H1 (cell line): Measurements from ENCODE around the gene TLCD3B. TPM values are rescaled to one million over a fixed set of nuclear protein-coding genes. Genes with fewer than 3 reads are reported as not detected.

Source experiments
- CTCF ChIA-PET: fragments of 300-600 bp; sonication (Branson Sonifier 250); formaldehyde crosslinking; loops from one replicate; lab custom pipeline; 2021; ENCODE audit not compliant: partially characterized antibody; lab: Charles Lee
- POLR2A ChIA-PET: fragments of 300-600 bp; sonication (Branson Sonifier 250); formaldehyde crosslinking; loops from one replicate; lab custom pipeline; 2021; ENCODE audit warnings: inconsistent platforms; ENCODE audit not compliant: partially characterized antibody; lab: Charles Lee
- DNase-seq, 2 experiments: peaks; one replicate each; pipeline versions ENCODE4 v3.0.0 to v3.0.0-alpha.2; 2010 to 2022; ENCODE audit warnings: low spot score in 2 of 2, low read depth in 1 of 2, mixed read lengths in 1 of 2
- FAIRE-seq: peaks from 2 replicates; lab custom pipeline; 2011; peaks lifted over from hg19 to GRCh38; lab: Jason Lieb, UNC
- H2AFZ ChIP-seq: 2 replicates; pipeline ENCODE4 v1.8.1; 2012; ENCODE audit warnings: low read length, inconsistent platforms
- H2AK5ac ChIP-seq: 2 replicates; pipeline ENCODE4 v1.6.1; 2013; ENCODE audit warnings: low read depth, low read length
- H2BK120ac ChIP-seq: replicated peaks from 2 replicates; pipeline ENCODE3; 2013; ENCODE audit warnings: low read depth, low read length, inconsistent platforms
- H2BK12ac ChIP-seq: 2 replicates; pipeline ENCODE4 v1.6.1; 2013; ENCODE audit warnings: low read depth, low read length
- H2BK15ac ChIP-seq: 2 replicates; pipeline ENCODE4 v1.6.1; 2013; ENCODE audit warnings: low read length
- H2BK20ac ChIP-seq: 2 replicates; pipeline ENCODE4 v1.6.1; 2013; ENCODE audit warnings: low read length
- H2BK5ac ChIP-seq: 2 replicates; pipeline ENCODE4 v1.6.1; 2013; ENCODE audit warnings: low read depth, low read length
- H3K14ac ChIP-seq: 2 replicates; pipeline ENCODE4 v1.6.1; 2013; ENCODE audit warnings: inconsistent platforms; ENCODE audit not compliant: insufficient read length
- H3K18ac ChIP-seq: 2 replicates; pipeline ENCODE4 v1.6.1; 2013; ENCODE audit warnings: low read length; ENCODE audit errors: extremely low read depth
- H3K23ac ChIP-seq: 2 replicates; pipeline ENCODE4 v1.6.1; 2013; ENCODE audit warnings: inconsistent platforms; ENCODE audit not compliant: insufficient read length
- H3K23me2 ChIP-seq: 2 replicates; pipeline ENCODE4 v1.6.1; 2013; ENCODE audit warnings: low read depth, low read length
- H3K27ac ChIP-seq: 2 replicates; pipeline ENCODE4 v1.6.1; 2011; ENCODE audit warnings: low read depth, low read length, inconsistent platforms
- H3K27me3 ChIP-seq, 4 experiments: replicated peaks in 1 of 4; 1 replicate in 1 of 4; 2 replicates in 3 of 4; pipeline versions ENCODE4 v1.6.1 to v1.8.1; 2011 to 2013; ENCODE audit warnings: low read length in 3 of 4, mild to moderate bottlenecking in 3 of 4, inconsistent platforms in 2 of 4, mixed read lengths in 2 of 4, moderate library complexity in 1 of 4; ENCODE audit not compliant: control insufficient read depth in 3 of 4, insufficient read depth in 3 of 4; ENCODE audit errors: extremely low read depth in 1 of 4
- H3K36me3 ChIP-seq, 4 experiments: 2 replicates each; pipeline versions ENCODE4 v1.6.1 to v1.8.1; 2011 to 2013; ENCODE audit warnings: mild to moderate bottlenecking in 4 of 4, low read length in 3 of 4, moderate library complexity in 2 of 4, control low read depth in 1 of 4, inconsistent platforms in 1 of 4; ENCODE audit not compliant: insufficient read depth in 4 of 4, control insufficient read depth in 2 of 4
- H3K4ac ChIP-seq: replicated peaks from 2 replicates; pipeline ENCODE3; 2013; ENCODE audit warnings: low read length, low read depth, mixed read lengths, inconsistent platforms; ENCODE audit not compliant: insufficient read length
- H3K4me1 ChIP-seq, 4 experiments: replicated peaks in 1 of 4; 1 replicate in 1 of 4; 2 replicates in 3 of 4; pipeline versions ENCODE4 v1.6.1 to v1.8.1; 2011 to 2013; ENCODE audit warnings: low read length in 3 of 4, inconsistent platforms in 2 of 4, mixed read lengths in 1 of 4; ENCODE audit not compliant: insufficient read depth in 4 of 4, control insufficient read depth in 3 of 4
- H3K4me2 ChIP-seq, 2 experiments: 2 replicates each; pipeline versions ENCODE4 v1.6.1 to v1.8.1; 2011 to 2013; ENCODE audit warnings: low read depth in 2 of 2, low read length in 2 of 2, control low read depth in 1 of 2, inconsistent platforms in 1 of 2, mild to moderate bottlenecking in 1 of 2; ENCODE audit not compliant: insufficient read depth in 1 of 2
- H3K4me3 ChIP-seq, 4 experiments: fragments of 200-600, 300-600 bp in 1 of 4; sonication (generic), shearing (Covaris generic), sonication (Bioruptor Twin) in 1 of 4; 2 replicates each; pipeline versions ENCODE4 v1.5.1 to v1.8.1; 2011 to 2016; ENCODE audit warnings: low read length in 4 of 4, low read depth in 3 of 4, control low read depth in 2 of 4, inconsistent platforms in 2 of 4, mild to moderate bottlenecking in 2 of 4, mixed read lengths in 1 of 4, moderate library complexity in 1 of 4; ENCODE audit not compliant: insufficient read depth in 2 of 4; ENCODE audit errors: extremely low read depth in 1 of 4
- H3K56ac ChIP-seq: replicated peaks from 2 replicates; pipeline ENCODE3; 2013; ENCODE audit warnings: low read depth, mild to moderate bottlenecking, mixed read lengths, low read length, inconsistent platforms; ENCODE audit not compliant: insufficient read length
- H3K79me1 ChIP-seq: 2 replicates; pipeline ENCODE4 v1.6.1; 2013; ENCODE audit warnings: low read depth, low read length, control low read depth
- H3K79me2 ChIP-seq, 2 experiments: 2 replicates each; pipeline versions ENCODE4 v1.6.1 to v1.8.1; 2012 to 2013; ENCODE audit warnings: low read length in 2 of 2, mild to moderate bottlenecking in 2 of 2, inconsistent platforms in 1 of 2; ENCODE audit not compliant: insufficient read depth in 2 of 2, control insufficient read depth in 1 of 2
- H3K9ac ChIP-seq, 4 experiments: replicated peaks in 1 of 4; 1 replicate in 1 of 4; 2 replicates in 3 of 4; pipeline versions ENCODE4 v1.6.1 to v1.8.1; 2011 to 2013; ENCODE audit warnings: low read depth in 3 of 4, low read length in 3 of 4, control low read depth in 2 of 4, mild to moderate bottlenecking in 2 of 4, moderate library complexity in 2 of 4, inconsistent platforms in 1 of 4; ENCODE audit errors: extremely low read depth in 1 of 4
- H3K9me3 ChIP-seq, 2 experiments: 2 replicates each; pipeline versions ENCODE4 v1.6.1 to v1.8.1; 2012 to 2013; ENCODE audit warnings: mild to moderate bottlenecking in 2 of 2, moderate library complexity in 2 of 2, control low read depth in 1 of 2, inconsistent platforms in 1 of 2, low read depth in 1 of 2, low read length in 1 of 2, mixed read lengths in 1 of 2; ENCODE audit not compliant: insufficient read depth in 2 of 2
- H4K20me1 ChIP-seq, 2 experiments: replicated peaks in 1 of 2; 2 replicates each; pipeline versions ENCODE3 to v1.8.1; 2011 to 2013; ENCODE audit warnings: inconsistent platforms in 2 of 2, low read length in 2 of 2, mild to moderate bottlenecking in 1 of 2; ENCODE audit not compliant: insufficient read depth in 2 of 2, control insufficient read depth in 1 of 2
- H4K5ac ChIP-seq: 2 replicates; pipeline ENCODE4 v1.6.1; 2013; ENCODE audit warnings: low read length, low read depth, mixed read lengths, inconsistent platforms; ENCODE audit not compliant: insufficient read length
- H4K8ac ChIP-seq: 2 replicates; pipeline ENCODE4 v1.8.0; 2013; ENCODE audit warnings: mild to moderate bottlenecking, moderate library complexity, low read length, inconsistent platforms; ENCODE audit not compliant: insufficient read depth; ENCODE audit errors: extremely low read depth
- H4K91ac ChIP-seq: replicated peaks from 2 replicates; pipeline ENCODE3; 2013; ENCODE audit warnings: low read length, mixed read lengths, inconsistent platforms; ENCODE audit not compliant: insufficient read length
- EP300 ChIP-seq, 2 experiments: IDR thresholded peaks; 1 replicate in 1 of 2; 2 replicates in 1 of 2; pipeline ENCODE4 v1.6.1; 2011 to 2012; ENCODE audit warnings: low read depth in 2 of 2, low read length in 2 of 2, mild to moderate bottlenecking in 2 of 2, borderline replicate concordance in 1 of 2, inconsistent platforms in 1 of 2, moderate library complexity in 1 of 2
- FOSL1 ChIP-seq: IDR thresholded peaks from 2 replicates; pipeline ENCODE4 v1.6.1; 2011; ENCODE audit warnings: mild to moderate bottlenecking, low read depth, low read length, moderate library complexity; ENCODE audit not compliant: insufficient read depth
- KDM1A ChIP-seq: fragments of 200-600, 300-600 bp; sonication (generic); IDR thresholded peaks from 2 replicates; pipeline ENCODE4 v1.7.1; 2016; ENCODE audit warnings: mild to moderate bottlenecking, low read length, borderline replicate concordance
- MAFK ChIP-seq: IDR thresholded peaks from 2 replicates; pipeline ENCODE4 v1.6.1; 2012; ENCODE audit warnings: low read depth, mild to moderate bottlenecking, improper control_type of control experiment, low read length
- RNF2 ChIP-seq: fragments of 200-900, 300-1000 bp; sonication (generic); IDR thresholded peaks from 2 replicates; pipeline ENCODE4 v1.7.1; 2016; ENCODE audit warnings: borderline replicate concordance, low read depth, mild to moderate bottlenecking, antibody characterized with exemption, low read length; ENCODE audit not compliant: poor library complexity, severe bottlenecking; ENCODE audit errors: missing control alignments
- WGBS, 2 experiments: shearing (Covaris generic) in 1 of 2; methylation state at CpG; one replicate each; pipeline versions ENCODE4 v1.1.6 to v1.1.7; 2013 to 2015; ENCODE audit warnings: low lambda C conversion rate in 2 of 2, mixed read lengths in 2 of 2, inconsistent platforms in 1 of 2, low coverage in 1 of 2, missing lambda C conversion rate in 1 of 2; ENCODE audit not compliant: insufficient replicate concordance in 2 of 2, insufficient coverage in 1 of 2, insufficient read length in 1 of 2; ENCODE audit errors: extremely low coverage in 1 of 2, missing lambda C conversion rate in 1 of 2; 5-methylcytosine and 5-hydroxymethylcytosine counted together
- polyA plus RNA-seq, 7 experiments: library from polyadenylated mRNA; depleted of rRNA in 3 of 7; stranded (reverse) in 5 of 7; unstranded in 2 of 7; fragments of >200 nt in 5 of 7; fragments of 200-250 nt in 2 of 7; gene quantifications; 1 replicate in 5 of 7; 2 replicates in 1 of 7; 4 replicates in 1 of 7; pipeline versions ENCODE4 v1.2.1 to v1.2.3, GENCODE V29; 2011 to 2013; ENCODE audit warnings: missing spikeins in 2 of 7, mixed read lengths in 2 of 7
- total RNA-seq: library from RNA; stranded (reverse); fragmentation: NEBNext Ultra II Directional; extraction: Animal tissue kit (Norgen Biotek cat#: 25700); gene quantifications from 2 replicates; pipeline ENCODE4 v1.2.1, GENCODE V29; 2021

Gene TLCD3B
- total and polyA plus RNA-seq, 2 of the 8 experiments (the other 6 are each of a cell fraction or from before 2014, with no cell fraction given) = 15.2 to 26.9 TPM

- CTCF ChIA-PET = interaction anchor here (0.9 to 2.8 kb wide), 12 partner anchors 10 to 115 kb away, joined by 3 to 11 read pairs (median 6); partner anchors contain the start of gene C16orf92
- no peak for FAIRE-seq
- TF ChIP-seq FOSL1 (no peak), MAFK (no peak), RNF2 (no peak), EP300 (IDR thresholded peaks at IDR 0.05; ENCODE audit: borderline replicate concordance in 1 of 2, low read depth in 2 of 2, low read length in 2 of 2) (no peak), KDM1A (no peak)
Measured at GRCh38 chr16:30003670-30004423, 27.2 kb downstream of the TLCD3B start.

More at GRCh38 chr16:30003670-30004423, 27.2 kb downstream of the TLCD3B start:
- Histone ChIP-seq H3K36me3 (peaks cover 0 to 10% (median 6%) of the 10 kb centered on the region in 4 experiments; a peak in 6 of 8 replicates), H3K79me1 (no peaks in the 10 kb centered on the region; the same call in 1 of the 2 replicates), H4K5ac (no peak overlapping the region), H3K4me3 (no peak overlapping the region), H2AFZ (no peak overlapping the region), H4K8ac (no peak overlapping the region), H3K18ac (no peak overlapping the region), H2BK120ac (no peak overlapping the region), H3K56ac (no peak overlapping the region), H3K27ac (no peak overlapping the region), H4K91ac (no peak overlapping the region), H3K23ac (no peak overlapping the region), H3K4ac (no peak overlapping the region), H3K4me2 (no peak overlapping the region), H2AK5ac (no peak overlapping the region), H3K4me1 (peaks cover 0 to 10% (median 3%) of the 10 kb centered on the region in 4 experiments; a peak in 5 of 7 replicates), H3K9me3 (no peaks in the 10 kb centered on the region), H2BK5ac (no peak overlapping the region; the same call in 1 of the 2 replicates), H3K79me2 (no peaks in the 10 kb centered on the region), H3K9ac (no peak overlapping the region), H4K20me1 (peaks cover 3 to 10% of the 10 kb centered on the region in 2 experiments), H2BK20ac (no peak overlapping the region), H3K23me2 (no peaks in the 10 kb centered on the region), H3K14ac (no peak overlapping the region), H2BK12ac (no peak overlapping the region), H3K27me3 (no peaks in the 10 kb centered on the region), H2BK15ac (no peak overlapping the region)
- POLR2A ChIA-PET = interaction anchor here (0.6 to 4.9 kb wide), 10 partner anchors 9 to 190 kb away, joined by 3 to 34 read pairs (median 4); partner anchors contain the start of genes ASPHD1, HIRIP3 and INO80E
- WGBS, 2 experiments = 92% methylated on average over 17 of the region's 17 CpGs; no CpG with 5 or more reads in 1 of the 2 experiments
- no peak for DNase-seq
